HG02763 (cell line): ENCODE measurements around the gene DMWD.

ENCODE experiments used
- ATAC-seq: cut with Tn5 transposase; IDR thresholded peaks from one replicate; pipeline ENCODE4 v1.9.1; 2021; ENCODE audit warnings: mild to moderate bottlenecking, moderate library complexity; ENCODE audit not compliant: unreplicated experiment

Gene DMWD, protein sequence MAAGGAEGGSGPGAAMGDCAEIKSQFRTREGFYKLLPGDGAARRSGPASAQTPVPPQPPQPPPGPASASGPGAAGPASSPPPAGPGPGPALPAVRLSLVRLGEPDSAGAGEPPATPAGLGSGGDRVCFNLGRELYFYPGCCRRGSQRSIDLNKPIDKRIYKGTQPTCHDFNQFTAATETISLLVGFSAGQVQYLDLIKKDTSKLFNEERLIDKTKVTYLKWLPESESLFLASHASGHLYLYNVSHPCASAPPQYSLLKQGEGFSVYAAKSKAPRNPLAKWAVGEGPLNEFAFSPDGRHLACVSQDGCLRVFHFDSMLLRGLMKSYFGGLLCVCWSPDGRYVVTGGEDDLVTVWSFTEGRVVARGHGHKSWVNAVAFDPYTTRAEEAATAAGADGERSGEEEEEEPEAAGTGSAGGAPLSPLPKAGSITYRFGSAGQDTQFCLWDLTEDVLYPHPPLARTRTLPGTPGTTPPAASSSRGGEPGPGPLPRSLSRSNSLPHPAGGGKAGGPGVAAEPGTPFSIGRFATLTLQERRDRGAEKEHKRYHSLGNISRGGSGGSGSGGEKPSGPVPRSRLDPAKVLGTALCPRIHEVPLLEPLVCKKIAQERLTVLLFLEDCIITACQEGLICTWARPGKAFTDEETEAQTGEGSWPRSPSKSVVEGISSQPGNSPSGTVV

DNA sequence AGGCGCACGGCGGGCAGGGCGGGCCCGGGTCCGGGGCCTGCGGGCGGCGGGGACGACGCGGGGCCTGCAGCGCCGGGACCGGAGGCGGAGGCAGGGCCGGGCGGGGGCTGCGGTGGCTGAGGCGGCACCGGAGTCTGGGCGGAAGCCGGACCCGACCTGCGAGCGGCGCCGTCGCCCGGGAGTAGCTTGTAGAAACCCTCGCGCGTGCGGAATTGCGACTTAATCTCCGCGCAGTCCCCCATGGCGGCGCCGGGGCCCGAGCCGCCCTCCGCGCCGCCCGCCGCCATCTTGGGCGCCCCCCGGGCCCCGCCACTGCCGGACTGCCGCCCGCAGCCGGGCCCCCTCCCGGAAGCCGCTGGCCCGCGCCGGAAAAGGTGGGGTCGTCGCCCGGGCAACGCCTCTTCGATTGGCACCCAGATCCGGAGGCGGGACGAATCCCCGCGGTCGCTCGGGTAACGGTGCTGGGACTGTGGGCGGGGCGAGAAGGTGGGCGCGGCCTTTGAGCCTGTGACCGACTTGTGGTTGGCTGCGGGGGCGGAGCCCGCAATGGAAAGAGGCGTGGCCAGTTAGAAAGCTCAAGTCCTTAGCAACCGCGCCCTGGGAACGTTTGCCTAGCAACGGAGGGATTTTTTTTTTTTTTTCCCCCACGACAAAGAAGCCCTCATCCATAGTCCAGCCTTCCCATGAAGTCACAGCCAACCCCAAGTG lies at the start of gene DMWD:
Gene DMWD, minus strand, starts transcription at position 376 of the 708 bp plus-strand sequence. Its CDS starts 89 bp downstream, at position 287.
- ATAC-seq: peak; percentile 90

DNA sequence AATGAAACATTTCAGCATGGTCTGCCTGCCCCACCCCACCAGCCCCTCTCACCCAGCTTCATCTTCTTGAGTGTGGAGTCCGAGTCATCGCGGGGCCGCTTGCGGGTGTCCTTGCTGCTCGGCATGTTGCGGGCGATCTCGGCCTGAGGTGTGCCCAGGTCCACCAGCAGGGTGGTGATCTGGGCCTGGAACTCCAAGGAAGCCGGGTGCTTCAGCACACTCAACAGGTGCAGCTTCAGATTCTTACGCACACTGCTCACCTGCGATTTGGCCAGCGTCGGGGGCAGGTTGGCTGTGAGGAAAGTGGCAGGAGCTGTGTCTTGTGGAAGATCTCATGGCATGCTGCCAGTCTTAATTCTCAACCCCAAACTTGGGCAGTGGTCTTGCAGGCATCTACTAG lies 49.6 kb upstream of the DMWD start:
- ATAC-seq: no peak

DNA sequence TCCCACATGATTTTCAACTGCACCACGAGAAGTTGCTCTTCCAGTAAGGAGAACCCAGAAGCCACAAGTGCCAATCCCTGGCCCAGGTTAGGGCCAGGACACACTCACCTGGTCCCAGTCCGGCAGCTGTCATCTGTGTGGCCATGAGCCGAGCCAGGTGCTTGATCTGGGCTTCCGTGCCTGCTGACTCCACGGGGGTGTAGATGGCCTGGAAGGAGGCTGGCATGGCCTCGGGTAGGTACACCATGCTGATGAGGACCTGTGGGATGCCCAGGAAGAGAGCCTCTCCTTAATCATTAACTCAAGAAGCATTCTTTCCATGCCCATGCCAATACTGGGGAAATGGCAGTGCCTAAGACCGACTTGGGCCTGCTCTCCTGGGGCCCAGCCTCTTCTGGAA lies 42.3 kb upstream of the DMWD start:
- no peak for ATAC-seq

DNA sequence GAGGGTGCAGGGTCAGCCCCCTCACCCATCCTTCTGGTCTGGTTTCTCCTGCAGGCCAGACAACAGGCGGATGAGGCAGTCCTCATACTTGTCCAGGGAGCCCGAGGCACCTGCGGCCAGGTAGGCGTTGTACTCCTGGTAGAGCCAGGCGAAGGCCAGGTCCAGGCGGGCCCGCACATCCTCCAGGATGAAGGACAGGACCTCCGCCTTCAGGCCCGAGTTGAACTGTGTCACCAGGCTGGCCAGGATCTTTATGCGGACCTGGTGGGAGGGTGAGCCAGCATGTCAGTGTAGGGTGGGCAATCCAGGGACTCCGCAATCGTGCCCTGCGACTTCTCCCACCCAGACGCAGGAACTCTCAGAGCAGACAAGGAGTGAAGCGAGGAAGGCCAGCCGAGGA lies 36.3 kb upstream of the DMWD start:
- ATAC-seq: no peak

DNA sequence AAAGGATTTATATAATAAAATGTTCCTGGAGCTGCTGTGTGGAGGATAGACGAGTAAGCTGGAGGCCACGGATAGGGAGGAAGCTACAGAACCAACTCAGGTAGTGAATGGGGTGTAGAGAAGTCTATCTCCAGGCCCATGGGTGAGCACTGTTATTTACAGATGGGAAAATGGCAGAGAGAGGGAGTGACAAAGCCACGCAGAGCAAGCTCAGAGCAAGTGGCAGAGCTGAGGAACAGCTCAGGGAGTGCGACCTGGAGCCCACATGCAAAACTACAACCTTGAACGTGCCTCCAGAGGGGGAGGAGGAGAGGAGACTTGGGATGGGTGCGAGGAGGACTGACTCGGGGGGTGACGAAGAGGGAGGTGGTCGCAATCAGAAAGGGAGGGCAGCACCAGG lies 35.9 kb upstream of the DMWD start:
- no peak for ATAC-seq

DNA sequence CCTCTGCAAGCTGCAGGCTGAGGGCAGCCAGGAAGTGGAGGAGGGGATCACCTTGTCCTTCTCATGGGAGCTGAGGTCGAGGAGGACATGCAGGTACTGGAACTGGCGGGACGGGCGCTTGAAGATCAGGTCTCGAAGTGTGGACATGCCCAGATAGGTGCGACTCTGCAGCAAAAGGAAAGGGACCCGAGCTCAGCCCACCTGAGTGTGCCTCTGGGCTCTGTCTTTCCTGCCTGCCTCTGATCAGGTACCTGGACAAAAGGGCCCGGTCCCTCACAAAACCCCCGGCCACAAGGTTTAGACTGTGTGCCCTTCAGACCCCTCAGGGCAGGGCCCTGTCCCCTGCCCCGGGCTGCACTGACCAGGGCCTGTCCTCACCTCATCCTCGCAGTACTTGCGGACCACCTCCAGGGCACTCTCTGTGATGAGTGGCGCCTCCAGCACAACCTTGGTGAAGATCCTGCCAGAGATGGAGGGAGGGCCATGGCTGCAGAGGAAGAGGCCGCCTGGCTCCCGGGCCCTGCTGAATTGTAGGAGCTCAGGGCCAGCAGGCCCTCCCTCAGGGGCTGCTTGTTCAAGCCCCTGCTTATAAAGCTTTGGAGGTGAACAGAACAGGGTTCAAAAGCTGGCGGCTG lies 34.9 kb upstream of the DMWD start:
- no peak for ATAC-seq

DNA sequence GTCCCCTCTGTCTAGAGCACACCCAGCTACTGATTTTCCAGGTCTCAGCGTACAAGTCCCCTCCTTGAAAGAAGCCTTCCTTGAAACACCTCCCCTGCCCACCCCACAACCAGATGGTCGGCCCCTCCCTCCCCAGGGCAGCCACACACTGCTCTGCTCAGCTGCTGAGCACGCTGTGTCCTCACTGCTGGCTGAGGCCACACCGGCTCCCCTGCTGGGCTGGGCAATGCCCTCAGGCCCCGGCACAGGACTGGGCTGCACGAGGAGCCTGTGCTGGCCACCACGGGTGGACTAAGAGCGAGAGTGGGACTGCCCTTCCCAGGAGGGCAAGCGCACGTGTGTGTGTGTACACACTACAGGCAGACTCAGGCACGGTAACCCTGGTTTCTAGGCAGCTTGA lies 34.3 kb upstream of the DMWD start:
- ATAC-seq: no peak

DNA sequence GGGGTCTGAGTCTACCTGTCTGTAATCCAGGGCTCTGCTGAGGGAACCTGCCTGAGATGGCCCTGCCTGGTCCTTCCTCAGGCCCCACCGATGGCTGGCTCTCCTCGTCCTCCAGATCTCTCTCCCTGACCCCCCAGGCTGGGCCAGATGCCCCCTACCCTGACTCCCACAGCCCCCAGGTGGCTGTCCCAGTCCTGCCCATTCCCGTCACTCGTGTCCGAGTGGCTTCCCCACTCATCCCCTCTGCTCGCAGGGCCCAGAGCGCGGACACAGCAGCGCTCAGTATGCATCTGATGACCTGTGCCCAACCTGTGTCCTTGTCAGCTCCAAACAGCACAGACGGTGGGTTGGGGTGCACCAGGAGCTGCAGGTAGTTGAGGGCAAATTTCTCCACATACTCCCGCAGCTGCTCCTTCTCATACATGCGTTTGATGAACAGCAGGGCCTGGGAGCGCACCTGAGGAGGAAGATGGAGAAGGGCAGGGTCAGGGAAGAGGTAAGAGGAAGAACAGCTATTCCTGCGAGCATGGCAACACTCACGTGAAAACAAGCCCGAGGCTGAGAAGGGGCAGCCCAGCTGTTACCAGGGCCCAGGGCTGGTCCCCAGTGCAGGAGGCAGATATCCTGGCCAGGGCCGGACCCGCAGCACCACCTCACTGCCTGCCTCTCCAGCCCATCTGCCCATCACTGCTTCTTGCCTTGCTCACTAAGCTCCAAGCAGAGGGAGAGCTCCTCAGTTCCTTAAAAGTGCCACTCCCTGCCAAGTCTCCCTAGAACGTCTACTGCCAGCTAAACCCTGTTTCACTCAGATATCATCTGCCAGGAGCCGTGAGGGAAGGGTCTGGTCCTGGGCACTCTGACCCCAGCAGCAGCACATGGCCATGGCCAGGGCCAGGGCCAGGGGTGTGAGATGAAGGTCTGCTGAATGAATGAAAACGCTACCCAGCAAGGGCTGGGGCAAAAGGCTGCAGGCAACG lies 33.6 kb upstream of the DMWD start:
- ATAC-seq: no peak

DNA sequence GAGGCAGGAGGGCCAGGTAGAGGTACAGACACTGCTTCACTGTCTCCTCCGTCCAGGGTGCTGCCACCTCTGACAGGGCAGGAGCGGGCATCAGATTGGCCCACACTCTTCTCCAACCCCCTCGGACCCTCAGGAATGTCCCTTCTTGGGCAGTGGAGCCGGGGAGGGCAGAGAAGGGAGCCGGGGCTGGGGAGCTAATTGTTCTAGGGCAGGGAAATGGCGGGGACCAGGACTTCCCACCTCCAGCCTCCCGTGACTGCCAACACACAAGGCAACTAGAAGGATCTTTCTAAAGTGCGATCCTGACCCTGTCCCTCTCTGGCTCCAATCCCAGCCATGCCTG lies 32.6 kb upstream of the DMWD start:
- no peak for ATAC-seq

DNA sequence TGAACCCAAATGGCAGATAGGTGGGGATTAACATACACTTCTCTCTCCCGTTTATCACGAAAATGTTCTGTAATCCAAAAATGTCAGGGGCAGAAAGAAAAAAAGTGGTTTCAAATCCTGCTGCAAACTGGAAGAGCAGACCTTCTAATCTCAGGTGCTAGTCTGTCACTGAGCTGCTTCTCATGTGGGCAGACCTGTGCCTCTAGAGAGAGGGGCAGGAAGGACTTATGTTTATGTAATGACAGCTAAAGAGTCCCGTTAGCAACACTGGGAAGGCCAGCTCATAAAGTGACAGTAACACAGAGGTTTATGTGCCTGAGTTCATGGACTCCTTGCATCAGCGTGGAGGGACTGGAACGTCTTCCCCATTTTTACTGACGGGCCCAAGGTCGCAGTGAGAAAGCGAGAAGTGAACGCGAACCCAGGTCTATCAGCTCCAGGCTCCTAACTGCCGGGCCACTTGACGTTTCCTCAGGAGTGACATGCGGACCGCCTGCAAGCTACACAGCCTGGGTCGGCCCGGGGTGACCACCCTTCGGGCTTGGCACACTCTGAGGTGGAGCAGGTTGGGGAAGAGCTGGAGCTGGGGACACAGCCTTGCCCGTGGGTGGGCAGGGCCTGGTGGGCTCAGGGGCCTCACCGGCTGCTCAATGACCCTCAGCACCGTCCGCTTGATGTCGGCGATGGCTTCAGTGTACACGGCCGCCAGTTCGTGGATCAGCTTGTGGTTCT lies 32.1 kb upstream of the DMWD start:
- ATAC-seq: no peak

DNA sequence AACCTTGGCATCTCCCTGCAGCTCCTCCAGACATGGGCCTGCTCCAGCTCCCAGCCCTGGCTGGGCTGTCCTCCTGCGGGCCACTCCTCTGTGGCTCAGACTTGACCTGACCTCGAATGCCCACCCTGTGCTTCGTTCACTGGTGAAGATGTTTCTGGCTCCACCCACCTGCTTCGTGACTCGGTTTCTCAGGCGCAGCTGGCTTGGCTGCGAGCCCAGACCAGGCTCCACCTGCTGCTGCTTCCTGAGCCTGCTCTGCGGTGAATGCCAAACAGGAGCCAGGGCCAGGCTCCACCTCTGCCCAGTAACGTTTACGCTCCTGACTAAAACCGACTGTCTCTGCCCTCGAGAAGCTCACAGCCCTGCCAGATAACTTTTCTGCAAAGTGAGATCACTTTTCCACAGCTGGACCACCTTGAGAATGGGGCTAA lies 31.4 kb upstream of the DMWD start:
- no peak for ATAC-seq

DNA sequence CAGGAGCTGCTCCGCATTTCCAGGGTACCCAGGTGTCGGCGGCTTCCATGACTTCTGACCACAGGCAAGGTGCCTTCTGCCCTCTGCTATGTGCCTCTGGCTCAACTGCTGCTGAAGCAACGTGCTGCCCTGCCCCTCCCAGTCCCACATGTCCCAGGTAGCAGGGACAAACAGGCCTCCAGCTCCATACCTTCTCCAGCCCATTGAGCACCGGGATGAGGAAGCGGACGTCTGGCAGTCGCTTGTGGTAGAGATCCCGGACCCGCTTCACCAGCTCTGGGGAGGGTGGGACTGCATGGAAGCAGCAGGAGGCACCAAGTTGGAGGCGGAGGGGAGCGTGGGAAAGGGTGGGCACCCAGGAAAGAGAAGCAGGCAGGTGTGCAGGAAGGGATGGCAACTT lies 30.5 kb upstream of the DMWD start:
- no peak for ATAC-seq

DNA sequence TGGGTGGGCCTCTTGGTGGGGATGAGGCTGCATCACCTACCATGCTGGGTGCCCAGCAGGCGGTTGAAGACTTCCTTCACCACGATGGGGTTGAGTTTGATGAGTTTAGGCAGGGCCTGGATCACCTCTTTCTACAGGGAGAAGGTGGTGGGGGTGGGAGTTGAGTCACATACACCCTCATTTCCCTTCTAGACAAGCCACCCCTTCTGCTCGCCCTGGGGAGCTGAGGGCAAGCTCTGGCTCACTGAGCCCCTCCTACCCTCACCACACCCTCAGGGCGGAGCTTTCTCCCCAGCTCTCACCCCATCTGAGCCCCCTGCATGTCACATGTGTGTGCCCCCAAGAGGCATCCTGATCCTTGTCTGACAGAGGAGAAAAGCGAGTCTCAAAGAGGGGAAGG lies 30.1 kb upstream of the DMWD start:
- ATAC-seq: no peak

DNA sequence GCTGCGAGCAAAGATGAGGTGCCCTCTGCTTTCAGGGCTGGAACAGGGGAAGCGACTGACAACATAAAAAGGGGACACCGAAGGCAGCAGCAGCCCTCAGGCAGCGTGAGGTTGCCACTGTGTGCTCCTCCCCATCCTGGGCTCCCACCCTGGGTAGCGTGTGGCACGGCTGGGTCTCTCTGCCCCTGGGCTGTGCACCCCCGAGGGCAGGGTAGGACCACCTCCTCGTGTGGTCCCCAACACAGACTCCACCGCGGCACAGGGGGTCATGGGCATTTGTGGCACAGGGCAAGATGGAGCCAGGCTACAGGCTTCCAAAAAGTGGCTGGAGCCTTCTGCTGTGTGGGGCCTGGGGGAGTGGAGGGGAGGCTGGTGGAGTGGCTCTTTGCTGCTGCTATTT lies 28.9 kb upstream of the DMWD start:
- no peak for ATAC-seq

DNA sequence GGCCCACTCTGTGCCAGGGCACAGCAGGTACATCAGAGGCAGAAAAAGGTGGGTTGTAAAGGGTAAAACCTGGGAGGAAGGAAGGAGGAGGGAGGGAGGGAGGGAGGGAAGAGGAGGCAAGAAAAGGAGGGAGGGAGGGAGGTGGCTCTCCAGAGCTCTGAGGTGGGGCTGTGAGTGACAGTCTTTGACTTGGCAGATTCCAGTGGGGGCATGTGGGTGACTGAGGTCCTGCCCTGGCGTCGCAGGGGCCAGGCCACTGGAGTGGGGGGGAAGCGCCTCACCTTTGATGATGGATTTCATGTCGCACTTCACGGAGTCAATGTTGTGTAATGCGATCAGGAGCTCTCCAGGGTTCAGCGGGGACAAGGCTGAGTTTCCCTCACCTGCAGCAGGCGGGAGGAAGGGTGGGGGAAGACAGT lies 28.5 kb upstream of the DMWD start:
- ATAC-seq: no peak

DNA sequence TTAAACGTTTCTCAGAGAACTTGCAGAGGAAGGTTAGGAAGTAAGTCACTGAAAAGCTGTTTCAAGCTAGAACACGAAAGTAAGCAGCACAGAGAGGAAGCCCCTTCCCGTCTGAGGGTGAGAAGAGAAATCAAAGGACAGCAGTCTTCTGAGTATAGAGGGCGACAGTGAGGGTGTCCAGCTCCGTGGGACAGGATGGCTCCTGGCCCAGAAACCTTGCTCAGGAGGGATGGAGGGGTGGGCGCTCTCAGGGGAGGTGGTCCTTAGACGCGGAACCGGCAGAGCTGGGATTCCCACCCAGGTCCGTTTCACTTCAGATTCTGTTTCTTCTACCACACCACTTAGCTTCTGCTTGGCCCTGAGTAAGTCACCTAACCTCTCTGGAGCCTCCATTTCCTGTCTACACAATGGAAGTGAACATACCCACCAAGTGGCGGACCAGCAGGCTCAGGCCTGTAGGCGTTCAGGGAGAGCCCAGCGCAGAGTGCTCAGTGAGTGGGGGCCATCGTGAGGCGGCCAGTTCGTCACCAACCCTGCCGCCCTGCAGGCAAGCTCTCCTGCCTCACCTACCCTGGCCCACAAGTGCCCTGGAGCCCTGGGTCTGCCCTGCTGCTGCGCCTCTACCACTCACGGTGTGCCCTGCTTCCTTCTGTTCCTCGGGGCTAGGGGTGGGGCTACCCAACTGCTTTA lies 27.9 kb upstream of the DMWD start:
- ATAC-seq: no peak

DNA sequence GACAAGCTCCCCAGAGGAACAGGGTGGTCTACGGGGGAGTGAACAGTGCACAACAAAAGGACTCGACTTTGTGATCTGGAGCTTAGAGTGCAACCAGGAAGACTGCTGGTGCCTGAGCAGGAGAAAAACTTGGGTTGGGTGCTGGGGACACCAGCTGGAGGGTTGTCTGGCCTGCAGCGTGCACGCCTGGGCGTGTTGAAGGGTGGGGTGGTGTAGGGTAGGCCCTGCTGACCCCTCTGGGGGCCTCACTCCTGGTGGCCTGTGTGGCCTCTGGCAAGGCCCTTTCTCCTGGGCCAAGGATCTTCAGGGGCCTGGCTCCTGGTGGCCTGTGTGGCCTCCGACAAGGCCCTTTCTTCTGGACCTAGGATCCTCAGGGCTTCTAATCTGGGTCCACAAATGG lies 27.1 kb upstream of the DMWD start:
- no peak for ATAC-seq

DNA sequence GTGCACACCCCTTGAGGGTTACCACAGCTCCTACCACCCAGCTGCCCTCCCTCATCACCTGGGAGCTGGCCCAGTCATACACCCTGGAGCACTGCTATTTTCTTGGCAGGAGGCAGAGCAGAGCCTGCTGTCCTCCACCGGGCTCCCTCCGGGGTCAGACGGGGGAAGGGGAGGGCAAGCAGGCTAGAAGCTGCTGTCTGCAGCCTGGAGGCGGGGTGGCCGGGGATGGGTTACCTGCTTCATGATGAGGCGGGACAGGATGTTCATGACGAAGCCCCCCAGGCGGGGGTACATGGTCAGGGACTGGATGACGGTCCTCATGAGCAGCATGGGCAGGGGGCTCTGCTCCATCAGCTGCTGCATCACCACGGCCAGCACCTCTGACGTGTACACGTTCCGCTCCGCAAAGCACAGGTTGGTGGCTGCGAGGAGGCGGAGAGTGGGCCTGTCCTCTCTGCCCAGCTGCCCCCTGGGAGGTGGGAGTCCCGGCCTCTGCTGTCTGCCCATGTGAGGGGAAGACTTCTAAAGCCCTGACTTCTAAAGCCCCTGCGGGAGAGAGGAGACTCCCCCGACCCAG lies 25.2 kb upstream of the DMWD start:
- ATAC-seq: no peak
